ENCODE results near the gene GZMM. TPM values are rescaled to one million over a fixed set of nuclear protein-coding genes. Genes with fewer than 3 reads are reported as not detected.
A peak's percentile ranks its signal among the peaks of the same experiment; 100 is the strongest.

Gene GZMM
- total and polyA plus RNA-seq, 2 donors: 0.63 to 1.5 TPM

DNA sequence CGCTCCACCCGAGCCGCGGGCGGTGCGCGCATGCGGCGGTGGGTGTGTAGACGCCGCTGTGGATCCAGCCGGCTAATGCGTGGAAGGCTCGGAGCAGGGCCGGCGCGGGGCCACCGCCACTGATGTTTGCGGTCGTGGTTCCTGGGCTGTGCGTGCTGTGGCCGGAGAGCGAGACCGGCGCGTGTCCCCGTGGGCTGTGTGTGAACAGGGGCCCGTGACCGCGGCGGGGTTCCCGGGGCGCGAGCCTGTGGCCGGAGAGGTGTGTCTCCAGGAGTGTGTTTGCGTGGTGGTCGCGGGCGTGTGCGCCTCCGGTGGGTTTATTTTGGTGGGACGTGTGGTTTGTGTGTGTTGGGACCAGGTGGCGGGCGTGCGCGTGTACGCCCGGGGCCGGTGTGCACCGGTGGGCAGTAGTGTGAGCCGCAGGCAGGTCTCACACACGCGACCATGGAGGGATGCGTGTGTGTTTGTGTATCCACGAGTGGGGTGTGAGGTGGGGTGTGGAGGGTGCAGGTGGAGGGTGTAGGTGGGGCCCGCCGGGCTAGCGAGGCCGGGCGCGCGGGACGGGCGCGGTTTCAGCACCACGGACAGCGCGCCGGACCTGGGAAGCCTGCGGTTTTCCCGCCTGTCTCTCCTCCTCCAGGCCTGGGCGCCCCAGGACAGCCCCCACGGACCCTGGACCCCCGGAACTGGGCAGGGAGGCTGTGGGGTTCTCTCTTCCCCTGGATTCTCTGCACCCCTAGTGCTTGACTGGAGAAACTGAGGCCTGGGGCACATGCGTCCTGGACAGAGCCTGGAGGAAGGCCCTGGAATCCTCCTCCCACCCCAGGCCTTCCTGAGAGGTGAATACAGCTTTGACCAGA is 47.5 kb downstream of the GZMM start:
- DNase-seq (ENCODE audit: extremely low spot score): no peak
- Histone ChIP-seq H3K36me3 (ENCODE audit: insufficient read depth) (no peaks in the 10 kb centered on the region), H3K27ac (ENCODE audit: low read depth) (no peak overlapping the region), H3K4me3 (ENCODE audit: low read depth, low read length) (peak overlapping the region; percentile 12), H3K4me1 (ENCODE audit: insufficient read depth) (peaks cover 3% of the 10 kb centered on the region)
- 30% methylated on average over 75 of the region's 75 CpGs for WGBS

- 72% methylated on average over 19 of the region's 19 CpGs for WGBS
- H3K36me3 ChIP-seq (ENCODE audit: insufficient read depth): no peaks in the 10 kb centered on the region
- no peak overlapping the region for H3K27ac ChIP-seq (ENCODE audit: low read depth)
- H3K4me1 ChIP-seq (ENCODE audit: insufficient read depth): peaks cover 3% of the 10 kb centered on the region
- no peak for DNase-seq (ENCODE audit: extremely low spot score)
- H3K4me3 ChIP-seq (ENCODE audit: low read depth, low read length): no peak overlapping the region
Observed at GRCh38 chr19:592101-592500, 48.2 kb downstream of the GZMM start.

GRCh38 chr19:593055-593454 is 49.2 kb downstream of the GZMM start:
- DNase-seq (ENCODE audit: extremely low spot score): no peak
- peaks cover 3% of the 10 kb centered on the region for H3K4me1 ChIP-seq (ENCODE audit: insufficient read depth)
- no peak overlapping the region for H3K27ac ChIP-seq (ENCODE audit: low read depth)
- no peaks in the 10 kb centered on the region for H3K36me3 ChIP-seq (ENCODE audit: insufficient read depth)
- 79% methylated on average over 18 of the region's 18 CpGs for WGBS
- no peak overlapping the region for H3K4me3 ChIP-seq (ENCODE audit: low read depth, low read length)

- Histone ChIP-seq H3K4me3 (ENCODE audit: low read depth, low read length) (no peak overlapping the region), H3K4me1 (ENCODE audit: insufficient read depth) (peaks cover 3% of the 10 kb centered on the region), H3K27ac (ENCODE audit: low read depth) (no peak overlapping the region), H3K36me3 (ENCODE audit: insufficient read depth) (no peaks in the 10 kb centered on the region)
- no peak for DNase-seq (ENCODE audit: extremely low spot score)
- 64% methylated on average over 9 of the region's 9 CpGs for WGBS
Observed at GRCh38 chr19:593505-593904, 49.7 kb downstream of the GZMM start.

DNA sequence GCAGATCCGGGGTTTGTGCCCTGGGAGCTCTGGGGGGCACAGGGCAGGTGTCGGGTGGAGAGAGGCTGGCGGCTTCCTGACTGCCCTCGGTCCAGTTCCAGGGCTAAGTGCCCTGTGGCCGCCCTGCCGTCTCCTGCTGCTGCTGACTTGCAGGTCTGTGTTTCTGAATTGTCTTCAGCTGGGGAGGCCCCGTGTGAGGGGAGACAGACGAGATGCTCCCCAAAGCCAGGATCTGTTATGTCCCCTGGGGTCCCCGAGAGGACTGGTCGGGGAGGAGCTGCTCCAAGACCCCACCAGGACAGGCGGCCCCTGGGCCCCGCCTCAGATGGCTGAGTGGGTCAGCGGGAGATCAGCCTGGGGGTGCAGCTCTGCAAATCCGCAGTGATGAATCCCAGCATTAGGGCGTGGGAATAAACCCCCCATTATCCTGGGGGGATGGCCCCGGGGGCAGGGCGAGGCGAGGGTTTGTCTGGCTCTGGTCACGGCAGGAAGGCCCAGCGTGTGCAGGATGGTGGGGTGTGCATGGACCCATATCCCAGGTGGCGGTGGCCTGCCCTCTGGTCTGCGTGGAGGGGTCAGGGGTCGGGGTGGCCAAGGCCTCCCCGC is 50.5 kb downstream of the GZMM start:
- no peak for DNase-seq (ENCODE audit: extremely low spot score)
- H3K4me1 ChIP-seq (ENCODE audit: insufficient read depth): peaks cover 1% of the 10 kb centered on the region
- no peak overlapping the region for H3K4me3 ChIP-seq (ENCODE audit: low read depth, low read length)
- no peak overlapping the region for H3K27ac ChIP-seq (ENCODE audit: low read depth)
- no peaks in the 10 kb centered on the region for H3K36me3 ChIP-seq (ENCODE audit: insufficient read depth)
- WGBS: 73% methylated on average over 24 of the region's 24 CpGs

DNA sequence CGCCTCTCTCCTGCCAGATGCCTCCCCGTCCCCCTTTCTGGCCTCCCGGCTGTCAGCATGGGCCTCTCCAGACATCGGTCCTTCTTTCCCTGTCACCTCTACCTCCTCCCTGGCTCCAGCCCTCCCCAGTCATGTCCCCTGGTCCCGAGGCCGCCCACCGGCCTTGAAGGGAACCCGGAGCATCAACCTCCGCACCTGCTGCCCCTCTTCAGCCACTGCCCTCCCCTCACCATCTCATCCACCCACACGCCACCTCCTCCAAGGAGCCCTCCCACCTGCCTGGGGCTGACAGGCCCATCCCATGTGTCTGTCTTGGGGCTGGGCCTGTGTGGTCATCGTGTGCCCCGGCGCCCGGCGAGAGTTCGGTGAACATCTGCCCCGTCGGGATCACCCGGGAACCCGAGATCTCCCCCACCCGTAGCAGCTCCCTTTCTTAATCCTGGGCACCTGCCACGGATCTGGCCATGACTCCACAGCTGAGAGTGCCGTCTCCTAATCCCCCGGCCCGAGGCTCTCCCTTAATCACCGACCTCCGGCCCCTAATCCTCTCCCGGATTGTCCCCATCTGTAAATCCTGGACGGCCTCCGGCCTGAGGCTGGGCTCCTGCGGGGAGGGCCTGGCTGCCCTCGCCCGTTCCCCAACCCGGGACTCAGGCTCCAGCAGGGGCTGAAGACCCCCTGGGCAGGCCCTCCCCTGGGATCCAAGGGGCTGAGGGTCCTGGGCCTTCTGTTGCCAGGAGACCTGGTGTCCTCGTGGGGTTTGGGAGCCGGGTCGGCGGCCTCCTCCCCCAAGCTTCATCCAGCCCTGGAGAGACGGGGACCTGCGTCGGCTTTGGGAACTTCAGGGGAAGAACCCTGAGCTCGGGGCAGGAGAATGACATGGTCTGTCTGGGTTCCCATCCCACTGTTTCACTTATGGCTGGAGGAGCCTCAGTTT is 51.7 kb downstream of the GZMM start:
- Histone ChIP-seq H3K4me3 (ENCODE audit: low read depth, low read length) (no peak overlapping the region), H3K27ac (ENCODE audit: low read depth) (no peak overlapping the region), H3K4me1 (ENCODE audit: insufficient read depth) (peaks cover under 1% of the 10 kb centered on the region), H3K36me3 (ENCODE audit: insufficient read depth) (no peaks in the 10 kb centered on the region)
- 61% methylated on average over 42 of the region's 42 CpGs for WGBS
- DNase-seq (ENCODE audit: extremely low spot score): no peak

DNA sequence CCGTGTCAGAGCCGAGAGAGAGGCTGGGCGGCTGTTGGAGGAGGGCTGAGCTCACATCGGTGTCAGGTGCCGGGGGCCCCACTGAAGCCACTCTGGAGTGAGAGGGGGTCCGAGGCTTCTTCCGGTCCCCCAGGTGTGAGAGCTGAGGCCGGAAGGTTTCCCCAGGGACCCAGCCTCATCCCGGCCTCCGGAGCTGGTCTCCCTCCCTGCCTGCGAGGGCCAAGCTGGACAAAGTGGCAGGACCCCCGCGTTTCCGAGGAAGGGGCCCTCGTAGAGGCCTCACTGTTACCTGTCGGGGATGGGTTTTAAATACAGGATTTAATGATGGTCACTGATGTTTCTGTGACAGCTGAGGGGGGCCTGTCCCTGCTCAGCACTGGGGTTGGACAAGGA is 52.4 kb downstream of the GZMM start:
- Histone ChIP-seq H3K36me3 (ENCODE audit: insufficient read depth) (no peaks in the 10 kb centered on the region), H3K27ac (ENCODE audit: low read depth) (no peak overlapping the region), H3K4me3 (ENCODE audit: low read depth, low read length) (no peak overlapping the region), H3K4me1 (ENCODE audit: insufficient read depth) (no peaks in the 10 kb centered on the region)
- 84% methylated on average over 16 of the region's 16 CpGs for WGBS
- no peak for DNase-seq (ENCODE audit: extremely low spot score)

- Histone ChIP-seq H3K36me3 (ENCODE audit: insufficient read depth) (no peaks in the 10 kb centered on the region), H3K4me1 (ENCODE audit: insufficient read depth) (no peaks in the 10 kb centered on the region), H3K27ac (ENCODE audit: low read depth) (no peak overlapping the region), H3K4me3 (ENCODE audit: low read depth, low read length) (no peak overlapping the region)
- no peak for DNase-seq (ENCODE audit: extremely low spot score)
- 78% methylated on average over 18 of the region's 18 CpGs for WGBS
Observed at GRCh38 chr19:597406-598315, 53.8 kb downstream of the GZMM start.

Other genes with a start within 250 kb of the GZMM start
- gene MIER2, start 199.3 kb upstream of the GZMM start, total RNA-seq: 16.0 TPM
- 30.4 TPM for gene MIER2, start 199.3 kb upstream of the GZMM start, polyA plus RNA-seq
- 0.42 TPM for gene C2CD4C, start 134.9 kb upstream of the GZMM start, total RNA-seq
- gene C2CD4C, start 134.9 kb upstream of the GZMM start, polyA plus RNA-seq: 0.77 TPM
- 10.8 TPM for gene SHC2, start 83.0 kb upstream of the GZMM start, total RNA-seq
- gene SHC2, start 83.0 kb upstream of the GZMM start, polyA plus RNA-seq: 24.2 TPM
- gene MADCAM1, start 47.6 kb upstream of the GZMM start, total RNA-seq: 1.3 TPM
- 0.34 TPM for gene MADCAM1, start 47.6 kb upstream of the GZMM start, polyA plus RNA-seq
- 9.3 TPM for gene TPGS1, start 36.6 kb upstream of the GZMM start, total RNA-seq
- gene TPGS1, start 36.6 kb upstream of the GZMM start, polyA plus RNA-seq: 30.3 TPM
- gene CDC34, start 12.3 kb upstream of the GZMM start, total RNA-seq: 30.4 TPM
- 89.8 TPM for gene CDC34, start 12.3 kb upstream of the GZMM start, polyA plus RNA-seq
- gene BSG, start 28.5 kb downstream of the GZMM start, total RNA-seq: 89.9 TPM
- 989 TPM for gene BSG, start 28.5 kb downstream of the GZMM start, polyA plus RNA-seq
- 0.26 TPM for gene HCN2, start 45.8 kb downstream of the GZMM start, total RNA-seq
- gene HCN2, start 45.8 kb downstream of the GZMM start, polyA plus RNA-seq: 0.43 TPM
- 10.3 TPM for gene POLRMT, start 89.5 kb downstream of the GZMM start, total RNA-seq
- gene POLRMT, start 89.5 kb downstream of the GZMM start, polyA plus RNA-seq: 44.6 TPM
- not detected for gene FGF22, start 95.8 kb downstream of the GZMM start, total RNA-seq
- 1.6 TPM for gene FGF22, start 95.8 kb downstream of the GZMM start, polyA plus RNA-seq
- 8.6 TPM for gene RNF126, start 119.2 kb downstream of the GZMM start, total RNA-seq
- 41.8 TPM for gene RNF126, start 119.2 kb downstream of the GZMM start, polyA plus RNA-seq
- 23.3 TPM for gene FSTL3, start 132.3 kb downstream of the GZMM start, total RNA-seq
- 86.9 TPM for gene FSTL3, start 132.3 kb downstream of the GZMM start, polyA plus RNA-seq
- not detected for gene PRSS57, start 151.4 kb downstream of the GZMM start, total RNA-seq
- not detected for gene PRSS57, start 151.4 kb downstream of the GZMM start, polyA plus RNA-seq
- 23.6 TPM for gene PALM, start 164.9 kb downstream of the GZMM start, total RNA-seq
- 69.3 TPM for gene PALM, start 164.9 kb downstream of the GZMM start, polyA plus RNA-seq
- gene MISP, start 207.1 kb downstream of the GZMM start, total RNA-seq: 1.4 TPM
- gene MISP, start 207.1 kb downstream of the GZMM start, polyA plus RNA-seq: 0.91 TPM